IMR-90 (cell line): ENCODE measurements around the gene CRISPLD2. TPM values are rescaled to one million over a fixed set of nuclear protein-coding genes. Genes with fewer than 3 reads are reported as not detected.

Experiments
- ATAC-seq: fragments of 200-7000 bp; cut with Tn5 transposase; 2 replicates; pipeline ENCODE4 v1.9.1; 2020; ENCODE audit warnings: low read depth, mild to moderate bottlenecking, moderate library complexity
- BruUV-seq: library from RNA; stranded (reverse); fragments of 400-500 nt; replicated peaks from 2 replicates; lab custom pipeline; 2021; lab: Mats Ljungman, UMichigan
- CTCF ChIA-PET: fragments of 300-600 bp; formaldehyde crosslinking; extraction: SDS; loops from one replicate; lab custom pipeline; 2021; ENCODE audit warnings: antibody characterized with exemption; lab: Yijun Ruan, JAX
- POLR2A ChIA-PET: fragments of 300-600 bp; sonication (Branson Sonifier 250); formaldehyde crosslinking; loops from one replicate; lab custom pipeline; 2022; ENCODE audit warnings: antibody characterized with exemption; ENCODE audit not compliant: unreplicated experiment; lab: Charles Lee
- DNase-seq: peaks from one replicate; pipeline ENCODE4 v3.0.0; 2013
- H2AFZ ChIP-seq: replicated peaks from 2 replicates; pipeline ENCODE3; 2013; ENCODE audit warnings: low read length, mild to moderate bottlenecking; ENCODE audit not compliant: poor library complexity
- H2AK5ac ChIP-seq: 2 replicates; pipeline ENCODE4 v1.6.1; 2013; ENCODE audit warnings: low read depth, low read length, inconsistent platforms
- H2AK9ac ChIP-seq: replicated peaks from 2 replicates; pipeline ENCODE3; 2013; ENCODE audit warnings: mild to moderate bottlenecking, low read depth, low read length, moderate library complexity; ENCODE audit not compliant: poor library complexity
- H2BK120ac ChIP-seq: 2 replicates; pipeline ENCODE4 v1.6.1; 2013; ENCODE audit warnings: low read depth, low read length, inconsistent platforms
- H2BK15ac ChIP-seq: 3 replicates; pipeline ENCODE4 v1.6.1; 2013; ENCODE audit warnings: low read depth, low read length, inconsistent platforms
- H2BK20ac ChIP-seq: 2 replicates; pipeline ENCODE4 v1.6.1; 2013; ENCODE audit warnings: low read depth, mild to moderate bottlenecking, inconsistent platforms, low read length, moderate library complexity
- H2BK5ac ChIP-seq: 2 replicates; pipeline ENCODE4 v1.6.1; 2013; ENCODE audit warnings: mild to moderate bottlenecking, low read depth, low read length, inconsistent platforms; ENCODE audit not compliant: poor library complexity, severe bottlenecking
- H3K14ac ChIP-seq: replicated peaks from 2 replicates; pipeline ENCODE4 v1.6.1; 2013; ENCODE audit warnings: low read depth, low read length, inconsistent platforms
- H3K18ac ChIP-seq: 2 replicates; pipeline ENCODE4 v1.6.1; 2013; ENCODE audit warnings: low read depth, low read length, control low read depth
- H3K23ac ChIP-seq: 2 replicates; pipeline ENCODE4 v1.6.1; 2013; ENCODE audit warnings: low read depth, low read length, inconsistent platforms
- H3K27ac ChIP-seq: 2 replicates; pipeline ENCODE4 v1.5.1; 2013; ENCODE audit warnings: mild to moderate bottlenecking, control low read depth, low read length; ENCODE audit not compliant: insufficient read depth
- H3K27me3 ChIP-seq: 2 replicates; pipeline ENCODE4 v1.6.1; 2013; ENCODE audit warnings: low read length; ENCODE audit not compliant: control insufficient read depth, insufficient read depth
- H3K36me3 ChIP-seq: 2 replicates; pipeline ENCODE4 v1.6.1; 2013; ENCODE audit warnings: low read length, mixed read lengths; ENCODE audit not compliant: control insufficient read depth, insufficient read depth
- H3K4ac ChIP-seq: 2 replicates; pipeline ENCODE4 v1.6.1; 2013; ENCODE audit warnings: low read depth, low read length, inconsistent platforms
- H3K4me1 ChIP-seq: 2 replicates; pipeline ENCODE4 v1.6.1; 2013; ENCODE audit warnings: low read length, mixed read lengths; ENCODE audit not compliant: control insufficient read depth, insufficient read depth
- H3K4me2 ChIP-seq: 2 replicates; pipeline ENCODE4 v1.6.1; 2013; ENCODE audit warnings: low read depth, mild to moderate bottlenecking, control low read depth, low read length, moderate library complexity
- H3K4me3 ChIP-seq: 2 replicates; pipeline ENCODE4 v1.5.1; 2013; ENCODE audit warnings: low read depth, mild to moderate bottlenecking, control low read depth, low read length, moderate library complexity; ENCODE audit not compliant: insufficient read depth
- H3K56ac ChIP-seq: 2 replicates; pipeline ENCODE4 v1.6.1; 2013; ENCODE audit warnings: low read length, inconsistent platforms; ENCODE audit not compliant: insufficient read depth; ENCODE audit errors: extremely low read depth
- H3K79me1 ChIP-seq, 2 experiments: 2 replicates each; pipeline ENCODE4 v1.6.1; 2013; ENCODE audit warnings: low read length in 2 of 2, inconsistent platforms in 1 of 2, low read depth in 1 of 2
- H3K9ac ChIP-seq: 2 replicates; pipeline ENCODE4 v1.6.1; 2013; ENCODE audit warnings: low read depth, low read length, control low read depth
- H3K9me1 ChIP-seq: 2 replicates; pipeline ENCODE4 v1.6.1; 2013; ENCODE audit warnings: low read length, inconsistent platforms; ENCODE audit not compliant: insufficient read depth
- H3K9me3 ChIP-seq: 2 replicates; pipeline ENCODE4 v1.6.1; 2013; ENCODE audit warnings: low read length; ENCODE audit not compliant: control insufficient read depth, insufficient read depth
- H4K20me1 ChIP-seq: 2 replicates; pipeline ENCODE4 v1.6.1; 2013; ENCODE audit warnings: low read length, inconsistent platforms; ENCODE audit not compliant: insufficient read depth
- H4K5ac ChIP-seq: 2 replicates; pipeline ENCODE4 v1.6.1; 2013; ENCODE audit warnings: mild to moderate bottlenecking, low read depth, low read length, control low read depth
- H4K8ac ChIP-seq, 2 experiments: 2 replicates each; pipeline ENCODE4 v1.6.1; 2013; ENCODE audit warnings: low read depth in 2 of 2, low read length in 2 of 2, control low read depth in 1 of 2, inconsistent platforms in 1 of 2
- H4K91ac ChIP-seq: 2 replicates; pipeline ENCODE4 v1.6.1; 2013; ENCODE audit warnings: low read depth, low read length, inconsistent platforms; ENCODE audit not compliant: insufficient read depth
- BHLHE40 ChIP-seq: fragments of 150-350 bp; IDR thresholded peaks from 2 replicates; pipeline ENCODE4 v1.6.1; 2016; ENCODE audit warnings: mild to moderate bottlenecking, low read depth, low read length
- CEBPB ChIP-seq: IDR thresholded peaks from 2 replicates; pipeline ENCODE4 v1.6.1; 2012; ENCODE audit warnings: low read depth, low read length, improper control_type of control experiment
- CTCF ChIP-seq: conservative IDR thresholded peaks from 2 replicates; pipeline ENCODE4 v1.5.1; 2012; ENCODE audit warnings: mild to moderate bottlenecking, low read depth, low read length, improper control_type of control experiment
- ELK1 ChIP-seq: fragments of 150-350 bp; IDR thresholded peaks from 2 replicates; pipeline ENCODE4 v1.6.1; 2016; ENCODE audit warnings: low read depth, mild to moderate bottlenecking, low read length, moderate library complexity, borderline replicate concordance
- FOS ChIP-seq: fragments of 150-350 bp; IDR thresholded peaks from 2 replicates; pipeline ENCODE4 v1.6.1; 2016; ENCODE audit warnings: low read depth, low read length
- MAFK ChIP-seq: IDR thresholded peaks from 2 replicates; pipeline ENCODE4 v1.6.1; 2012; ENCODE audit warnings: low read depth, low read length, improper control_type of control experiment
- MAZ ChIP-seq: IDR thresholded peaks from 2 replicates; pipeline ENCODE4 v1.6.1; 2012; ENCODE audit warnings: low read depth, mild to moderate bottlenecking, low read length, improper control_type of control experiment, moderate library complexity, borderline replicate concordance
- MXI1 ChIP-seq: IDR thresholded peaks from 2 replicates; pipeline ENCODE4 v1.6.1; 2012; ENCODE audit warnings: low read depth, mild to moderate bottlenecking, low read length, moderate library complexity, borderline replicate concordance
- NFE2L2 ChIP-seq: fragments of 150-350 bp; IDR thresholded peaks from 2 replicates; pipeline ENCODE4 v1.6.1; 2016; ENCODE audit warnings: low read depth, mild to moderate bottlenecking, low read length
- POLR2A ChIP-seq: IDR thresholded peaks from 2 replicates; pipeline ENCODE4 v1.6.1; 2012; ENCODE audit warnings: mild to moderate bottlenecking, low read depth, low read length
- RAD21 ChIP-seq: IDR thresholded peaks from 2 replicates; pipeline ENCODE4 v1.6.1; 2012; ENCODE audit warnings: low read length, improper control_type of control experiment
- RCOR1 ChIP-seq: IDR thresholded peaks from 2 replicates; pipeline ENCODE4 v1.6.1; 2012; ENCODE audit warnings: mild to moderate bottlenecking, low read length, improper control_type of control experiment; ENCODE audit not compliant: insufficient replicate concordance
- SMC3 ChIP-seq: fragments of 150-350 bp; IDR thresholded peaks from 2 replicates; pipeline ENCODE4 v1.6.1; 2016; ENCODE audit warnings: low read depth, mild to moderate bottlenecking, antibody characterized with exemption, low read length, moderate library complexity
- WGBS, 2 experiments: methylation state at CpG; one replicate each; pipeline versions ENCODE4 v1.1.5 to v1.1.7; 2013; ENCODE audit warnings: missing lambda C conversion rate in 2 of 2; ENCODE audit not compliant: insufficient read length in 1 of 2; ENCODE audit errors: extremely low coverage in 2 of 2; 5-methylcytosine and 5-hydroxymethylcytosine counted together
- dilution Hi-C: fragments of 300-500 bp; cut with HindIII; formaldehyde crosslinking; loops from one replicate; pipeline ENCODE4 v1.14.3; 2018; ENCODE audit warnings: low sequenced_read_pairs; ENCODE audit not compliant: unreplicated experiment
- in situ Hi-C: fragments of 300-500 bp; cut with MboI; formaldehyde crosslinking; loops from 3 replicates; pipeline ENCODE4 v1.14.3; 2019; ENCODE audit warnings: low sequenced_read_pairs, inconsistent platforms, mixed read lengths
- intact Hi-C: fragments of 100-400 bp; cut with micrococcal nuclease; formaldehyde crosslinking; loops from 2 replicates; pipeline ENCODE4 v1.10.0; 2022
- polyA plus RNA-seq, 3 experiments: library from polyadenylated mRNA; depleted of rRNA; stranded (reverse); fragments of >200 nt; gene quantifications; 2 replicates each; pipeline ENCODE4 v1.2.3, GENCODE V29; 2012; ENCODE audit warnings: low replicate concordance in 1 of 3
- total RNA-seq: library from RNA; depleted of rRNA; stranded (reverse); fragments of >200 nt; gene quantifications from 2 replicates; pipeline ENCODE4 v1.2.3, GENCODE V29; 2012

CRISPLD2 gene
- total and polyA plus RNA-seq, 2 of the 4 experiments (the other 2 are of a cell fraction) = 23.1 to 37.5 TPM

- 80% methylated on average over 1 of the region's 2 CpGs; no CpG with 5 or more reads in 1 of the 2 experiments for WGBS, 2 experiments
- Histone ChIP-seq H2AK5ac (0 out of 2 replicates have a peak overlapping the region, but pooled peaks have one; percentile 8), H3K14ac (no peak overlapping the region), H2BK20ac (no peak overlapping the region), H4K20me1 (peaks cover 26% of the 10 kb centered on the region), H3K56ac (no peak overlapping the region), H3K4ac (peak overlapping the region; percentile 13; the same call in 1 of the 2 replicates), H4K91ac (no peak overlapping the region), H3K79me1 (peaks cover 21 to 28% of the 10 kb centered on the region in 2 experiments; a peak in 3 of 4 replicates), H3K9me1 (peaks cover 15% of the 10 kb centered on the region), H2BK5ac (no peak overlapping the region), H4K8ac (no peak overlapping the region), H2AFZ (no peak overlapping the region), H3K27ac (no peak overlapping the region), H4K5ac (no peak overlapping the region), H3K4me1 (peaks cover 32% of the 10 kb centered on the region), H2BK120ac (no peak overlapping the region), H3K18ac (no peak overlapping the region), H3K4me3 (no peak overlapping the region), H2AK9ac (no peak overlapping the region), H2BK15ac (no peak overlapping the region), H3K36me3 (no peaks in the 10 kb centered on the region), H3K9me3 (0 out of 2 replicates have a peak, but pooled peaks cover 4% of the 10 kb centered on the region), H3K4me2 (no peak overlapping the region), H3K9ac (no peak overlapping the region), H3K23ac (no peak overlapping the region), H3K27me3 (no peaks in the 10 kb centered on the region)
- DNase-seq (no peak), ATAC-seq (no peak)
- CTCF ChIA-PET = no interaction called here
- TF ChIP-seq FOS = no peak
- TF ChIP-seq RCOR1 = no peak
- TF ChIP-seq CTCF = no peak
- no peak for TF ChIP-seq MXI1
- no peak for TF ChIP-seq RAD21
- TF ChIP-seq ELK1 = no peak
- TF ChIP-seq SMC3 = no peak
- no peak for TF ChIP-seq MAZ
- no peak for TF ChIP-seq CEBPB
- no peak for TF ChIP-seq NFE2L2
- TF ChIP-seq POLR2A = no peak
- TF ChIP-seq MAFK = no peak
- TF ChIP-seq BHLHE40 = no peak
- intact Hi-C loops = no loop called here
- in situ Hi-C loops = no loop called here
- no TSS peak for BruUV-seq
- dilution Hi-C loops = no loop called here
- POLR2A ChIA-PET = no interaction called here
Measured at GRCh38 chr16:84817613-84818012, 2.2 kb upstream of the CRISPLD2 start.
